Lung (tissue), 12 donors: Measurements from ENCODE around the gene TNKS1BP1. TPM values are rescaled to one million over a fixed set of nuclear protein-coding genes. Genes with fewer than 3 reads are reported as not detected.

Experiments used
- ATAC-seq: fragments of 200-7000 bp; cut with Tn5 transposase; one replicate; pipeline ENCODE4 v1.9.1; 2020; ENCODE audit warnings: moderate number of reproducible peaks; ENCODE audit not compliant: insufficient read depth, low FRiP score
- DNase-seq, 3 donors: peaks; one replicate each; pipeline ENCODE4 v3.0.0-alpha.2; 2013 to 2017
- H3K27ac ChIP-seq, 2 donors: one replicate each; pipeline ENCODE4 v1.5.1; 2013; ENCODE audit warnings: mild to moderate bottlenecking in 2 of 2, moderate library complexity in 2 of 2, control low read depth in 1 of 2, inconsistent platforms in 1 of 2, low read depth in 1 of 2, low read length in 1 of 2
- H3K27me3 ChIP-seq, 3 donors: one replicate each; pipeline ENCODE4 v1.5.1; 2013; ENCODE audit warnings: low read length in 2 of 3; ENCODE audit not compliant: control insufficient read depth in 3 of 3, insufficient read depth in 3 of 3
- H3K36me3 ChIP-seq, 4 donors: one replicate each; pipeline ENCODE4 v1.5.1; 2013; ENCODE audit warnings: low read length in 4 of 4, mild to moderate bottlenecking in 1 of 4, moderate library complexity in 1 of 4; ENCODE audit not compliant: control insufficient read depth in 4 of 4, insufficient read depth in 4 of 4
- H3K4me1 ChIP-seq, 5 donors: one replicate each; pipeline ENCODE4 v1.5.1; 2013; ENCODE audit warnings: low read length in 5 of 5, mild to moderate bottlenecking in 2 of 5, moderate library complexity in 1 of 5; ENCODE audit not compliant: control insufficient read depth in 5 of 5, insufficient read depth in 5 of 5
- H3K4me3 ChIP-seq: one replicate; pipeline ENCODE4 v1.5.1; 2013; ENCODE audit warnings: mild to moderate bottlenecking, control low read depth, moderate library complexity
- H3K9ac ChIP-seq, 2 donors: one replicate each; pipeline ENCODE4 v1.5.1; 2013; ENCODE audit warnings: low read length in 2 of 2, control low read depth in 1 of 2; ENCODE audit not compliant: insufficient read depth in 1 of 2
- H3K9me3 ChIP-seq, 4 donors: one replicate each; pipeline ENCODE4 v1.5.1; 2013; ENCODE audit warnings: low read length in 3 of 4, mild to moderate bottlenecking in 1 of 4, moderate library complexity in 1 of 4; ENCODE audit not compliant: control insufficient read depth in 4 of 4, insufficient read depth in 3 of 4
- CTCF ChIP-seq: IDR thresholded peaks from 2 replicates; pipeline ENCODE4 v1.5.1; 2012; ENCODE audit warnings: mild to moderate bottlenecking; ENCODE audit errors: control extremely low read depth, extremely low read depth
- WGBS, 2 donors: extraction: QIAGEN DNeasy Blood & Tissue Kit; methylation state at CpG; one replicate each; pipeline ENCODE4 v1.1.7; 2013; 5-methylcytosine and 5-hydroxymethylcytosine counted together
- polyA plus RNA-seq, 2 donors: library from polyadenylated mRNA; stranded (reverse); fragments of 200-250 nt; gene quantifications; one replicate each; pipeline ENCODE4 v1.2.1, GENCODE V29; 2013
- total RNA-seq, 2 donors: library from RNA; depleted of rRNA in 1 of 2; stranded (reverse); fragments of >200 nt in 1 of 2; gene quantifications; one replicate each; pipeline ENCODE4 v1.2.1, GENCODE V29; 2014 to 2021
- donor health status: control.
- donor health status: control.
- donor health status: Bipolar disorder and iron deficiency.
- donor health status: healthy.
- donor health status: DM: yes; HTN: yes; CAD: no.

TNKS1BP1 gene
- total and polyA plus RNA-seq, 4 donors: 87.0 to 220 (median 139) TPM

GRCh38 chr11:57305523-57305922 is 19.2 kb downstream of the TNKS1BP1 start:
- Histone ChIP-seq H3K4me1 (peaks cover 0 to 31% (median 8%) of the 10 kb centered on the region in 5 donors), H3K27ac (no peak overlapping the region), H3K4me3 (no peak overlapping the region), H3K36me3 (peaks cover 5 to 54% (median 47%) of the 10 kb centered on the region in 4 donors), H3K9me3 (peaks cover 0 to 3% (median under 1%) of the 10 kb centered on the region in 4 donors), H3K9ac (no peak overlapping the region), H3K27me3 (no peaks in the 10 kb centered on the region)
- TF ChIP-seq CTCF: no peak
- ATAC-seq: no peak
- no peak for DNase-seq
- 90 to 93% methylated on average over 8 of the region's 8 CpGs for WGBS, 2 donors

GRCh38 chr11:57303990-57304579 is 20.7 kb downstream of the TNKS1BP1 start:
- peak in 2 of 3 donors; percentile 15 to 40 for DNase-seq
- Histone ChIP-seq H3K4me1 (peaks cover 0 to 21% (median 5%) of the 10 kb centered on the region in 5 donors), H3K9ac (no peak overlapping the region)

GRCh38 chr11:57303280-57303989 is 21.3 kb downstream of the TNKS1BP1 start:
- Histone ChIP-seq H3K4me3 (no peak overlapping the region), H3K27ac (no peak overlapping the region), H3K9me3 (peaks cover 0 to 11% (median 3%) of the 10 kb centered on the region in 4 donors), H3K27me3 (no peaks in the 10 kb centered on the region), H3K9ac (no peak overlapping the region), H3K36me3 (peaks cover 22 to 58% (median 47%) of the 10 kb centered on the region in 4 donors), H3K4me1 (peaks cover 0 to 15% (median 5%) of the 10 kb centered on the region in 5 donors)
- no peak for TF ChIP-seq CTCF
- ATAC-seq: no peak
- no peak for DNase-seq
- WGBS, 2 donors: 84% methylated on average over 17 of the region's 17 CpGs

More at GRCh38 chr11:57303990-57304579, 20.7 kb downstream of the TNKS1BP1 start:
- no peak overlapping the region for H3K4me3 ChIP-seq
- no peaks in the 10 kb centered on the region for H3K27me3 ChIP-seq
- TF ChIP-seq CTCF: no peak
- 80 to 86% methylated on average over 8 of the region's 8 CpGs for WGBS, 2 donors
- no peak overlapping the region for H3K27ac ChIP-seq
- H3K9me3 ChIP-seq: peaks cover 0 to 10% (median 3%) of the 10 kb centered on the region in 4 donors
- peaks cover 17 to 57% (median 47%) of the 10 kb centered on the region in 4 donors for H3K36me3 ChIP-seq
- ATAC-seq: peak; percentile 14
